ENCODE results near the gene EPS8. TPM values are rescaled to one million over a fixed set of nuclear protein-coding genes. Genes with fewer than 3 reads are reported as not detected.

Gene EPS8
- total RNA-seq, 1 experiment from 2014 or later: 32.0 TPM

DNA sequence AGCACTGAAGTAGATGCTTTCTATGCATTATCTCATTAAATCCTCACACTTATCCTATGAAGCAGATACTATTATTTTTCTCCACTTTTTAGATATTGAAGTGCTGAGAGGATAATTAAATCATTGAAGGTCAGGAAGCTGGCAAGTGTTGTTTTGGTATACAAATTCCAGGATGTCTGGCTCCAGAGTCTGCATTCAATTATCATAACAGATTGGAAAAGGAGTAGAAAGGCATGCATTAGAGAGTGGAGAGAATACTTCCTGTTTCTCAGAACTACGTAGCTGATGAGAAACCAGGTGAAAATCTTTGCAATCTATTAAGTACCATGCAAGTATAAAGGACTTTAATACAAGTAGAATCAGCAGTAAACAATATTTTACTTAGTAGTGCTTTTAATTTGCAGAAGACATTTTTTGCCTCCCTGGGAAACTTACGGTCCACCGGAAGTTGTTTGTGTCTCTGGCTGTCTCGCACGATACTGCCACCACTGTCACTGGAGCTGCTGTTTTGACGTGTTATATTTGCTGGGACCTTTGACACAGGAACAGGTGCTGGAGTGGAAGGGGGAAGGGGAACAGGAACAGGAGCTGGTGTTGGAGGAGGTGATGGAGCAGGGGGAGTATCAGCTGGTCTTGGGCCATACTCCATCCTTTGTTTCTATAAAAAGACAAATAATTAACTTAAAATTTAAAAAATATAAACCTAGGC is 158.0 kb downstream of the EPS8 start:
- no peaks in the 10 kb centered on the region for H3K9me3 ChIP-seq (ENCODE audit: control insufficient read depth, insufficient read depth, low read depth, low read length)
- no TSS peak for BruUV-seq (replicated peaks)
- intact Hi-C loops (cut with micrococcal nuclease; ENCODE audit: unreplicated experiment) (no loop called here), in situ Hi-C loops (cut with HindIII; ENCODE audit: low pct_unique_long_range_greater_than_20kb, low sequenced_read_pairs) (no loop called here)
- TF ChIP-seq, protein P1, sequence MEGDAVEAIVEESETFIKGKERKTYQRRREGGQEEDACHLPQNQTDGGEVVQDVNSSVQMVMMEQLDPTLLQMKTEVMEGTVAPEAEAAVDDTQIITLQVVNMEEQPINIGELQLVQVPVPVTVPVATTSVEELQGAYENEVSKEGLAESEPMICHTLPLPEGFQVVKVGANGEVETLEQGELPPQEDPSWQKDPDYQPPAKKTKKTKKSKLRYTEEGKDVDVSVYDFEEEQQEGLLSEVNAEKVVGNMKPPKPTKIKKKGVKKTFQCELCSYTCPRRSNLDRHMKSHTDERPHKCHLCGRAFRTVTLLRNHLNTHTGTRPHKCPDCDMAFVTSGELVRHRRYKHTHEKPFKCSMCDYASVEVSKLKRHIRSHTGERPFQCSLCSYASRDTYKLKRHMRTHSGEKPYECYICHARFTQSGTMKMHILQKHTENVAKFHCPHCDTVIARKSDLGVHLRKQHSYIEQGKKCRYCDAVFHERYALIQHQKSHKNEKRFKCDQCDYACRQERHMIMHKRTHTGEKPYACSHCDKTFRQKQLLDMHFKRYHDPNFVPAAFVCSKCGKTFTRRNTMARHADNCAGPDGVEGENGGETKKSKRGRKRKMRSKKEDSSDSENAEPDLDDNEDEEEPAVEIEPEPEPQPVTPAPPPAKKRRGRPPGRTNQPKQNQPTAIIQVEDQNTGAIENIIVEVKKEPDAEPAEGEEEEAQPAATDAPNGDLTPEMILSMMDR (IDR thresholded peaks at IDR 0.05): no peak
- TF ChIP-seq, protein P2, sequence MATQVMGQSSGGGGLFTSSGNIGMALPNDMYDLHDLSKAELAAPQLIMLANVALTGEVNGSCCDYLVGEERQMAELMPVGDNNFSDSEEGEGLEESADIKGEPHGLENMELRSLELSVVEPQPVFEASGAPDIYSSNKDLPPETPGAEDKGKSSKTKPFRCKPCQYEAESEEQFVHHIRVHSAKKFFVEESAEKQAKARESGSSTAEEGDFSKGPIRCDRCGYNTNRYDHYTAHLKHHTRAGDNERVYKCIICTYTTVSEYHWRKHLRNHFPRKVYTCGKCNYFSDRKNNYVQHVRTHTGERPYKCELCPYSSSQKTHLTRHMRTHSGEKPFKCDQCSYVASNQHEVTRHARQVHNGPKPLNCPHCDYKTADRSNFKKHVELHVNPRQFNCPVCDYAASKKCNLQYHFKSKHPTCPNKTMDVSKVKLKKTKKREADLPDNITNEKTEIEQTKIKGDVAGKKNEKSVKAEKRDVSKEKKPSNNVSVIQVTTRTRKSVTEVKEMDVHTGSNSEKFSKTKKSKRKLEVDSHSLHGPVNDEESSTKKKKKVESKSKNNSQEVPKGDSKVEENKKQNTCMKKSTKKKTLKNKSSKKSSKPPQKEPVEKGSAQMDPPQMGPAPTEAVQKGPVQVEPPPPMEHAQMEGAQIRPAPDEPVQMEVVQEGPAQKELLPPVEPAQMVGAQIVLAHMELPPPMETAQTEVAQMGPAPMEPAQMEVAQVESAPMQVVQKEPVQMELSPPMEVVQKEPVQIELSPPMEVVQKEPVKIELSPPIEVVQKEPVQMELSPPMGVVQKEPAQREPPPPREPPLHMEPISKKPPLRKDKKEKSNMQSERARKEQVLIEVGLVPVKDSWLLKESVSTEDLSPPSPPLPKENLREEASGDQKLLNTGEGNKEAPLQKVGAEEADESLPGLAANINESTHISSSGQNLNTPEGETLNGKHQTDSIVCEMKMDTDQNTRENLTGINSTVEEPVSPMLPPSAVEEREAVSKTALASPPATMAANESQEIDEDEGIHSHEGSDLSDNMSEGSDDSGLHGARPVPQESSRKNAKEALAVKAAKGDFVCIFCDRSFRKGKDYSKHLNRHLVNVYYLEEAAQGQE (IDR thresholded peaks at IDR 0.05; ENCODE audit: insufficient read depth in 1 of 2, low read depth in 2 of 2, low read length in 1 of 2): no peak
- TF ChIP-seq TCF7L2 (IDR thresholded peaks at IDR 0.05; ENCODE audit: low read depth, low read length) (no peak), POLR2AphosphoS5 (IDR thresholded peaks at IDR 0.05; ENCODE audit: low read depth, low read length) (no peak), SIN3A (IDR thresholded peaks at IDR 0.05; ENCODE audit: borderline replicate concordance, insufficient read depth, low read depth, low read length) (no peak)
- no peaks in the 10 kb centered on the region for H3K36me3 ChIP-seq (ENCODE audit: control insufficient read depth, insufficient read depth, low read length)
- peaks cover 10% of the 10 kb centered on the region; the same call in 1 of the 2 replicates for H3K4me1 ChIP-seq (ENCODE audit: control insufficient read depth, insufficient read depth, low read length)
- no peaks in the 10 kb centered on the region for H3K27me3 ChIP-seq (ENCODE audit: control insufficient read depth, insufficient read depth, low read length)
- no peak for DNase-seq (ENCODE audit: low read depth, low spot score)
- H3K4me3 ChIP-seq (ENCODE audit: low read depth in 2 of 2, low read length in 2 of 2): no peak overlapping the region
- ATAC-seq: no peak
- ChIA-PET POLR2A (no interaction called here), CTCF (no interaction called here)
- H3K27ac ChIP-seq (ENCODE audit: low read length): no peak overlapping the region

DNA sequence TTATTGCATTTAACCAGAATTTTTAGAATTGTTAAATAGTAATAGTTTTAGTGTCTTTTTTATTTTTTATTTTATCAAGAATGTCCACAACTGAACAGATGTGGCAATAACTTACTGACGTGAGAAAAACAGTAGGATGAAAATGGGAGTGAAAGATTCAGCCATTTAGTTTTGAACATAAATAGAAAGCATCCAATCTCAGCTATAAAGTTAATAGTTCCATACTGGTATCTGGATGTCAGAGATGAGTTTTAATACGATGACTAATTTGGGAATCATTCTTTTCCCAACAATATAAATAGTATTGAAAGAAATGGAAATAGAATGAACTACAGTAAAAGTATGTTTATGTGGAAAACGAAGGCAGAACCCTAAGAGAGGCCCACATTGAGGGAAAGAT is 159.4 kb downstream of the EPS8 start:
- CTCF ChIA-PET: no interaction called here
- ATAC-seq (no peak), DNase-seq (ENCODE audit: low read depth, low spot score) (no peak)
- in situ Hi-C loops (cut with HindIII; ENCODE audit: low pct_unique_long_range_greater_than_20kb, low sequenced_read_pairs): no loop called here
- Histone ChIP-seq H3K27me3 (ENCODE audit: control insufficient read depth, insufficient read depth, low read length) (no peaks in the 10 kb centered on the region), H3K9me3 (ENCODE audit: control insufficient read depth, insufficient read depth, low read depth, low read length) (no peaks in the 10 kb centered on the region), H3K4me1 (ENCODE audit: control insufficient read depth, insufficient read depth, low read length) (peaks cover 10% of the 10 kb centered on the region; the same call in 1 of the 2 replicates), H3K36me3 (ENCODE audit: control insufficient read depth, insufficient read depth, low read length) (no peaks in the 10 kb centered on the region), H3K4me3 (ENCODE audit: low read depth in 2 of 2, low read length in 2 of 2) (no peak overlapping the region), H3K27ac (ENCODE audit: low read length) (no peak overlapping the region)
- intact Hi-C loops (cut with micrococcal nuclease; ENCODE audit: unreplicated experiment): no loop called here
- no TSS peak for BruUV-seq (replicated peaks)
- POLR2A ChIA-PET: interaction anchor here (0.6 kb wide), 1 partner anchor 11 kb away, joined by 4 read pairs; no protein-coding TSS in a partner anchor
- TF ChIP-seq TCF7L2 (IDR thresholded peaks at IDR 0.05; ENCODE audit: low read depth, low read length) (no peak), SIN3A (IDR thresholded peaks at IDR 0.05; ENCODE audit: borderline replicate concordance, insufficient read depth, low read depth, low read length) (no peak), POLR2AphosphoS5 (IDR thresholded peaks at IDR 0.05; ENCODE audit: low read depth, low read length) (no peak)
- TF ChIP-seq, protein P1 (IDR thresholded peaks at IDR 0.05): no peak
- TF ChIP-seq, protein P2 (IDR thresholded peaks at IDR 0.05; ENCODE audit: insufficient read depth in 1 of 2, low read depth in 2 of 2, low read length in 1 of 2): no peak
